Measurements from ENCODE around the gene TCF7. TPM values are rescaled to one million over a fixed set of nuclear protein-coding genes. Genes with fewer than 3 reads are reported as not detected.
A peak's percentile ranks its signal among the peaks of the same experiment; 100 is the strongest.

The TCF7 gene
- total and polyA plus RNA-seq, 2 of the 13 experiments (the other 11 are each of a cell fraction or from before 2014, with no cell fraction given) = 6.3 to 6.8 TPM

- no peak for TF ChIP-seq ZNF597 (CRISPR knock-in tag; IDR thresholded peaks at IDR 0.05)
- TF ChIP-seq E2F1 (CRISPR knock-in tag; IDR thresholded peaks at IDR 0.05) = peak; percentile 67
- TF ChIP-seq ZNF570 (CRISPR knock-in tag; IDR thresholded peaks at IDR 0.05; ENCODE audit: borderline replicate concordance) = no peak
- no peak for TF ChIP-seq NFKBIZ (CRISPR knock-in tag; IDR thresholded peaks at IDR 0.05)
- no peak for TF ChIP-seq EP300 (IDR thresholded peaks at IDR 0.05; ENCODE audit: low read depth in 2 of 2, low read length in 2 of 2)
- no peak; the same call in 1 of the 2 replicates for TF ChIP-seq EP300 (CRISPR knock-in tag; IDR thresholded peaks at IDR 0.05; ENCODE audit: borderline replicate concordance)
- no peak for TF ChIP-seq BHLHE40 (IDR thresholded peaks at IDR 0.05; ENCODE audit: low read length)
- no peak for TF ChIP-seq HMGXB3 (CRISPR knock-in tag; IDR thresholded peaks at IDR 0.05; ENCODE audit: borderline replicate concordance)
- peak; percentile 97 for TF ChIP-seq ASH2L (IDR thresholded peaks at IDR 0.05; ENCODE audit: insufficient read length, low read depth, low read length)
- peak; percentile 82; the same call in 1 of the 2 replicates for TF ChIP-seq ZNF614 (CRISPR knock-in tag; IDR thresholded peaks at IDR 0.05; ENCODE audit: borderline replicate concordance)
- no peak for TF ChIP-seq ZUFSP (CRISPR knock-in tag; IDR thresholded peaks at IDR 0.05; ENCODE audit: borderline replicate concordance)
- TF ChIP-seq ELF4 (CRISPR knock-in tag; IDR thresholded peaks at IDR 0.05; ENCODE audit: borderline replicate concordance) = no peak
- TF ChIP-seq MAFG (CRISPR knock-in tag; IDR thresholded peaks at IDR 0.05) = no peak
- peak; percentile 31 for TF ChIP-seq FOXP4 (CRISPR knock-in tag; IDR thresholded peaks at IDR 0.05)
- no peak for TF ChIP-seq ZBTB3 (CRISPR knock-in tag; IDR thresholded peaks at IDR 0.05; ENCODE audit: borderline replicate concordance, low read depth)
- TF ChIP-seq KLF9 (CRISPR knock-in tag; IDR thresholded peaks at IDR 0.05; ENCODE audit: low read depth) = 0 out of 2 replicates have a peak, but pooled peaks have one; percentile 59
- 0 out of 2 replicates have a peak, but pooled peaks have one; percentile 66 for TF ChIP-seq KLF11 (CRISPR knock-in tag; IDR thresholded peaks at IDR 0.05)
Observed at GRCh38 chr5:134176511-134177368, 62.3 kb downstream of the TCF7 start, which contains the start of gene SKP1 (continued).

Measured in HepG2 (cell line).